Stimulated activated CD4-positive, alpha-beta T cell treated with anti-CD3 and anti-CD28 coated beads, Interleukin-15, amount 100 ng/mL, for 24 hours (primary cell): Measurements from ENCODE around the gene UFSP1.

Experiments used
- DNase-seq: peaks from one replicate; pipeline ENCODE4 v3.0.0-alpha.2; 2020

The UFSP1 gene

GRCh38 chr7:100854146-100854895 lies 35.2 kb downstream of the UFSP1 start:
- DNase-seq, result no peak

GRCh38 chr7:100852048-100852872 lies 37.3 kb downstream of the UFSP1 start, which contains the start of gene SLC12A9:
SLC12A9 (plus strand) TSS chr7:100852713; CDS start chr7:100854198, 1,485 bp downstream.
- peak; percentile 94 for DNase-seq

DNA sequence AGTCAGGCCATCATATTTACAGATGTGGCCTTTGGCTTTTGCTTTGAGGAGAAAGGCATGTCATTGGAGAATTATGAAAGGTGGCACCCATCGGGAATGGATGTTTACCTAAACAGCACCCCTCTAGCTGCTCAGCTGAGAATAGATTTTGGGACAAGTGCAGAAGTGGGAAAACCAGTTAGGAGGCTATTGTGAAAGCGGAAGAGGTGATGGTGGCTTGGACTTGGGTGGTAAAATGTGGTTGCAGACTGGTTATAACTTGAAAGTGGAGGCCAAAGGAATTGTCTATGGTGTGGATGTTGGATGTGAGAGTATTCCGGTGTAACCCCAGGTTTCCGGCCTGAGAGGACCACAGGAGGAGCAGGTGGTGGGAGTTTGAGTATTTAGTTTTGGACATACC lies 42.2 kb downstream of the UFSP1 start:
- DNase-seq, result no peak

GRCh38 chr7:100840470-100841100 lies 48.9 kb downstream of the UFSP1 start:
- no peak for DNase-seq

DNA sequence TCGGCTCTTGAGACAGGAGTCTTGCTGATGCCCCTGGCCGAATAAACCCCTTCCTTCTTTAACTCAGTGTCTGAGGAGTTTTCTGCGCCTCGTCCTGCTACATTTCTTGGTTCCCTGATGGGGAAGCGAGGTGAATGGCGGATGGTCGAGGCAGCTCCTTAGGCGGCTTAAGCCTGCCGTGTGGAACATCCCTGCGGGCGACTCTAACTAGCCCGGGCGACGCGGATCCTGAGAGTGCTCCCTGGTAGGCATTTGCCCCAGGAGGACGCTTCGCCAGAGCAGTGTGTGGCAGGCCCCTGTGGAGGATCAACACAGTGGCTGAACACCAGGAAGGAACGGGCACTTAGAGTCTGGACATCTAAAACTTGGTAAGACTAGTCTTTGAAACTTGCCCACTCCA lies 50.2 kb downstream of the UFSP1 start:
- DNase-seq, result no peak
